Liver (tissue), 9 donors: ENCODE measurements around the gene UNC5B. TPM values are rescaled to one million over a fixed set of nuclear protein-coding genes. Genes with fewer than 3 reads are reported as not detected.

Experiments used
- DNase-seq: peaks from one replicate; pipeline ENCODE4 v3.0.0-alpha.2; 2017; ENCODE audit warnings: low spot score
- H3K27ac ChIP-seq, 2 donors: one replicate each; pipeline ENCODE4 v1.7.0; 2013; ENCODE audit warnings: inconsistent platforms in 2 of 2, low read length in 2 of 2, control low read depth in 1 of 2, low read depth in 1 of 2, mild to moderate bottlenecking in 1 of 2
- H3K27me3 ChIP-seq, 4 donors: one replicate each; pipeline versions ENCODE4 v1.6.1 to v1.7.0; 2013; ENCODE audit warnings: low read length in 3 of 4, inconsistent platforms in 1 of 4, mild to moderate bottlenecking in 1 of 4, moderate library complexity in 1 of 4; ENCODE audit not compliant: control insufficient read depth in 4 of 4, insufficient read depth in 4 of 4
- H3K36me3 ChIP-seq, 4 donors: one replicate each; pipeline versions ENCODE4 v1.6.1 to v1.7.0; 2013; ENCODE audit warnings: low read length in 3 of 4, mild to moderate bottlenecking in 3 of 4, low read depth in 1 of 4, moderate library complexity in 1 of 4; ENCODE audit not compliant: control insufficient read depth in 4 of 4, insufficient read depth in 3 of 4
- H3K4me1 ChIP-seq, 4 donors: one replicate each; pipeline versions ENCODE4 v1.6.1 to v1.7.0; 2013; ENCODE audit warnings: low read length in 3 of 4, mild to moderate bottlenecking in 3 of 4, moderate library complexity in 1 of 4; ENCODE audit not compliant: control insufficient read depth in 4 of 4, insufficient read depth in 4 of 4
- H3K4me3 ChIP-seq, 3 donors: one replicate each; pipeline versions ENCODE4 v1.6.1 to v1.7.0; 2013; ENCODE audit warnings: low read length in 3 of 3, control low read depth in 1 of 3, low read depth in 1 of 3, mild to moderate bottlenecking in 1 of 3
- H3K9ac ChIP-seq, 2 donors: one replicate each; pipeline ENCODE4 v1.7.0; 2013; ENCODE audit warnings: low read length in 2 of 2, mild to moderate bottlenecking in 2 of 2, moderate library complexity in 2 of 2, control low read depth in 1 of 2, low read depth in 1 of 2
- H3K9me3 ChIP-seq, 4 donors: one replicate each; pipeline versions ENCODE4 v1.6.1 to v1.7.0; 2013; ENCODE audit warnings: low read length in 3 of 4; ENCODE audit not compliant: control insufficient read depth in 4 of 4
- EGR1 ChIP-seq, 2 donors: IDR thresholded peaks; 2 replicates each; pipeline ENCODE4 v1.6.1; 2016 to 2018; ENCODE audit warnings: antibody characterized with exemption in 2 of 2, low read depth in 2 of 2
- FOXA1 ChIP-seq: IDR thresholded peaks from 2 replicates; pipeline ENCODE4 v1.6.1; 2016; ENCODE audit warnings: antibody characterized with exemption
- GABPA ChIP-seq, 2 donors: IDR thresholded peaks in 1 of 2; conservative IDR thresholded peaks in 1 of 2; 2 replicates each; pipeline ENCODE4 v1.6.1; 2016; ENCODE audit warnings: antibody characterized with exemption in 2 of 2, mild to moderate bottlenecking in 1 of 2, moderate library complexity in 1 of 2
- HNF4A ChIP-seq, 2 donors: conservative IDR thresholded peaks; 2 replicates each; pipeline ENCODE4 v1.6.1; 2016; ENCODE audit warnings: antibody characterized with exemption in 2 of 2, mild to moderate bottlenecking in 2 of 2
- HNF4G ChIP-seq: IDR thresholded peaks from 2 replicates; pipeline ENCODE4 v1.6.1; 2016; ENCODE audit warnings: antibody characterized with exemption
- JUND ChIP-seq, 2 donors: IDR thresholded peaks; 2 replicates each; pipeline ENCODE4 v1.6.1; 2016; ENCODE audit warnings: antibody characterized with exemption in 2 of 2
- NR2F2 ChIP-seq: IDR thresholded peaks from 2 replicates; pipeline ENCODE4 v1.6.1; 2016; ENCODE audit warnings: antibody characterized with exemption
- RXRA ChIP-seq, 2 donors: IDR thresholded peaks; 2 replicates each; pipeline ENCODE4 v1.6.1; 2017 to 2018; ENCODE audit warnings: antibody characterized with exemption in 2 of 2, mild to moderate bottlenecking in 1 of 2
- YY1 ChIP-seq: IDR thresholded peaks from 2 replicates; pipeline ENCODE4 v1.6.1; 2016; ENCODE audit warnings: antibody characterized with exemption, mild to moderate bottlenecking
- WGBS: extraction: QIAGEN DNeasy Blood & Tissue Kit; methylation state at CpG from one replicate; pipeline ENCODE4 v1.1.7; 2013; 5-methylcytosine and 5-hydroxymethylcytosine counted together
- polyA plus RNA-seq, 2 donors: library from polyadenylated mRNA; stranded (reverse) in 1 of 2; unstranded in 1 of 2; fragments of 200-250 nt in 1 of 2; fragments of >200 nt in 1 of 2; fragmentation: Nextera tagmentation in 1 of 2; extraction: Ambion mirVana in 1 of 2; gene quantifications; one replicate each; pipeline versions ENCODE4 v1.2.1 to v1.2.3, GENCODE V29; 2013 to 2015
- total RNA-seq, 2 donors: library from RNA; depleted of rRNA; stranded (reverse); fragments of >200 nt; gene quantifications; one replicate each; pipeline ENCODE4 v1.2.3, GENCODE V29; 2014
- TF ChIP-seq, protein P1 (sequence below): IDR thresholded peaks from 2 replicates; pipeline ENCODE4 v1.6.1; 2016; ENCODE audit warnings: antibody characterized with exemption
- TF ChIP-seq, protein P2 (sequence below): IDR thresholded peaks from 2 replicates; pipeline ENCODE4 v1.6.1; 2016; ENCODE audit warnings: antibody characterized with exemption
- TF ChIP-seq, protein P3 (sequence below): fragments of 150-350 bp; IDR thresholded peaks from 2 replicates; pipeline ENCODE4 v1.5.1; 2017; ENCODE audit warnings: improper control_type of control experiment, low read depth, low read length; ENCODE audit not compliant: missing input control
- TF ChIP-seq, protein P4 (sequence below): IDR thresholded peaks from 2 replicates; pipeline ENCODE4 v1.6.1; 2016; ENCODE audit warnings: antibody characterized with exemption
- TF ChIP-seq, protein P5 (sequence below): IDR thresholded peaks from 2 replicates; pipeline ENCODE4 v1.6.1; 2016; ENCODE audit warnings: antibody characterized with exemption, mild to moderate bottlenecking
- donor health status: healthy.
- donor health status: healthy.
- donor health status: healthy.
- donor health status: healthy.
- donor health status: healthy.

Gene UNC5B
- total and polyA plus RNA-seq, 4 donors: 0.56 to 1.8 (median 1.3) TPM

DNA sequence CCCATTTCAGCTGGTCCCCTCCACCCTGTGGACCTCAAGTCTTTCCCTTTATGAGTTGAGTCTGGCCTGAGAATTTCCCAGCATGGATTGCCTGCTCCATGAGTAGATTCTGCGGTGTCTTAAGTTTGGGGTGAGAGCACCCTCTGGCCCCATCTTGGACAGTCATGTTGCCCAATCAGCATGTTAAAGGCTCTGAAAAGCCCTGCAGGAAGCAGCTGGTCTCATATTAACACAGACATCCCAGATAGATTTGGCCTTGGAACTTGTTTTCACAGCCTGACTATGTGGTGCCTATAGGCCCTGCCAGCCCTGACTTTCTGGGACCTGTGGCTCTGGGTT, 91.2 kb downstream of the UNC5B start:
- peaks cover 6 to 20% (median 15%) of the 10 kb centered on the region in 4 donors for H3K4me1 ChIP-seq
- WGBS: 46% methylated on average over 1 of the region's 1 CpG
- H3K27ac ChIP-seq: no peak overlapping the region
- TF ChIP-seq, protein P1, sequence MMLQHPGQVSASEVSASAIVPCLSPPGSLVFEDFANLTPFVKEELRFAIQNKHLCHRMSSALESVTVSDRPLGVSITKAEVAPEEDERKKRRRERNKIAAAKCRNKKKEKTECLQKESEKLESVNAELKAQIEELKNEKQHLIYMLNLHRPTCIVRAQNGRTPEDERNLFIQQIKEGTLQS: no peak
- TF ChIP-seq RXRA (IDR thresholded peaks at IDR 0.05) (no peak), YY1 (no peak)
- TF ChIP-seq, protein P2, sequence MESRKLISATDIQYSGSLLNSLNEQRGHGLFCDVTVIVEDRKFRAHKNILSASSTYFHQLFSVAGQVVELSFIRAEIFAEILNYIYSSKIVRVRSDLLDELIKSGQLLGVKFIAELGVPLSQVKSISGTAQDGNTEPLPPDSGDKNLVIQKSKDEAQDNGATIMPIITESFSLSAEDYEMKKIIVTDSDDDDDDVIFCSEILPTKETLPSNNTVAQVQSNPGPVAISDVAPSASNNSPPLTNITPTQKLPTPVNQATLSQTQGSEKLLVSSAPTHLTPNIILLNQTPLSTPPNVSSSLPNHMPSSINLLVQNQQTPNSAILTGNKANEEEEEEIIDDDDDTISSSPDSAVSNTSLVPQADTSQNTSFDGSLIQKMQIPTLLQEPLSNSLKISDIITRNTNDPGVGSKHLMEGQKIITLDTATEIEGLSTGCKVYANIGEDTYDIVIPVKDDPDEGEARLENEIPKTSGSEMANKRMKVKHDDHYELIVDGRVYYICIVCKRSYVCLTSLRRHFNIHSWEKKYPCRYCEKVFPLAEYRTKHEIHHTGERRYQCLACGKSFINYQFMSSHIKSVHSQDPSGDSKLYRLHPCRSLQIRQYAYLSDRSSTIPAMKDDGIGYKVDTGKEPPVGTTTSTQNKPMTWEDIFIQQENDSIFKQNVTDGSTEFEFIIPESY: no peak
- H3K27me3 ChIP-seq: no peaks in the 10 kb centered on the region
- H3K4me3 ChIP-seq: no peak overlapping the region
- DNase-seq: no peak
- H3K9me3 ChIP-seq: no peaks in the 10 kb centered on the region
- H3K9ac ChIP-seq: no peak overlapping the region
- H3K36me3 ChIP-seq: no peaks in the 10 kb centered on the region

DNA sequence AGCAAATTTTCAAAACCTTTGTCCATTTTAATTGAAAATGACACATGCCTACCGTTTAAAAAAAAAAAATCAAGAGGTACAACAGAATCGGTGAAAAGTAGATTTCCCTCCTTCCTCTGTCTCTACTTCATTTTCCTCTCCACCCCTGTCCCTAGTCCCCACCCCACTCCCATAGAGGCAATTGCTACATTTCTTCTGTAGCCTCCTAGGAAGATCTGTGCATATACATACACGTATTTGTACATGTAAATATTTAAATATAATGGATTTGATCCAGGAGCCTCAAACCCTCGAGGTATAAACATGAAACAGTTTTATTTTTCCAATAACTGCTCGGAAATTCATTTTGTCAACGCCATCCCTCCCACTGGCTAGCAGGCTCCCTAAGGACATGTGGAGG, 92.5 kb downstream of the UNC5B start:
- H3K36me3 ChIP-seq: no peaks in the 10 kb centered on the region
- TF ChIP-seq RXRA (IDR thresholded peaks at IDR 0.05) (no peak), JUND (IDR thresholded peaks at IDR 0.05) (no peak), EGR1 (IDR thresholded peaks at IDR 0.05; ENCODE audit: low read depth in 2 of 2) (no peak), GABPA (IDR thresholded peaks at IDR 0.05 in 1 of 2, conservative IDR thresholded peaks at IDR 0.05 in 1 of 2) (no peak), NR2F2 (no peak), HNF4G (no peak), HNF4A (conservative IDR thresholded peaks at IDR 0.05) (no peak), FOXA1 (no peak), YY1 (no peak)
- TF ChIP-seq, protein P3, sequence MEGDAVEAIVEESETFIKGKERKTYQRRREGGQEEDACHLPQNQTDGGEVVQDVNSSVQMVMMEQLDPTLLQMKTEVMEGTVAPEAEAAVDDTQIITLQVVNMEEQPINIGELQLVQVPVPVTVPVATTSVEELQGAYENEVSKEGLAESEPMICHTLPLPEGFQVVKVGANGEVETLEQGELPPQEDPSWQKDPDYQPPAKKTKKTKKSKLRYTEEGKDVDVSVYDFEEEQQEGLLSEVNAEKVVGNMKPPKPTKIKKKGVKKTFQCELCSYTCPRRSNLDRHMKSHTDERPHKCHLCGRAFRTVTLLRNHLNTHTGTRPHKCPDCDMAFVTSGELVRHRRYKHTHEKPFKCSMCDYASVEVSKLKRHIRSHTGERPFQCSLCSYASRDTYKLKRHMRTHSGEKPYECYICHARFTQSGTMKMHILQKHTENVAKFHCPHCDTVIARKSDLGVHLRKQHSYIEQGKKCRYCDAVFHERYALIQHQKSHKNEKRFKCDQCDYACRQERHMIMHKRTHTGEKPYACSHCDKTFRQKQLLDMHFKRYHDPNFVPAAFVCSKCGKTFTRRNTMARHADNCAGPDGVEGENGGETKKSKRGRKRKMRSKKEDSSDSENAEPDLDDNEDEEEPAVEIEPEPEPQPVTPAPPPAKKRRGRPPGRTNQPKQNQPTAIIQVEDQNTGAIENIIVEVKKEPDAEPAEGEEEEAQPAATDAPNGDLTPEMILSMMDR: no peak
- TF ChIP-seq, protein P4, sequence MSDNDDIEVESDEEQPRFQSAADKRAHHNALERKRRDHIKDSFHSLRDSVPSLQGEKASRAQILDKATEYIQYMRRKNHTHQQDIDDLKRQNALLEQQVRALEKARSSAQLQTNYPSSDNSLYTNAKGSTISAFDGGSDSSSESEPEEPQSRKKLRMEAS: no peak
- TF ChIP-seq, protein P5, sequence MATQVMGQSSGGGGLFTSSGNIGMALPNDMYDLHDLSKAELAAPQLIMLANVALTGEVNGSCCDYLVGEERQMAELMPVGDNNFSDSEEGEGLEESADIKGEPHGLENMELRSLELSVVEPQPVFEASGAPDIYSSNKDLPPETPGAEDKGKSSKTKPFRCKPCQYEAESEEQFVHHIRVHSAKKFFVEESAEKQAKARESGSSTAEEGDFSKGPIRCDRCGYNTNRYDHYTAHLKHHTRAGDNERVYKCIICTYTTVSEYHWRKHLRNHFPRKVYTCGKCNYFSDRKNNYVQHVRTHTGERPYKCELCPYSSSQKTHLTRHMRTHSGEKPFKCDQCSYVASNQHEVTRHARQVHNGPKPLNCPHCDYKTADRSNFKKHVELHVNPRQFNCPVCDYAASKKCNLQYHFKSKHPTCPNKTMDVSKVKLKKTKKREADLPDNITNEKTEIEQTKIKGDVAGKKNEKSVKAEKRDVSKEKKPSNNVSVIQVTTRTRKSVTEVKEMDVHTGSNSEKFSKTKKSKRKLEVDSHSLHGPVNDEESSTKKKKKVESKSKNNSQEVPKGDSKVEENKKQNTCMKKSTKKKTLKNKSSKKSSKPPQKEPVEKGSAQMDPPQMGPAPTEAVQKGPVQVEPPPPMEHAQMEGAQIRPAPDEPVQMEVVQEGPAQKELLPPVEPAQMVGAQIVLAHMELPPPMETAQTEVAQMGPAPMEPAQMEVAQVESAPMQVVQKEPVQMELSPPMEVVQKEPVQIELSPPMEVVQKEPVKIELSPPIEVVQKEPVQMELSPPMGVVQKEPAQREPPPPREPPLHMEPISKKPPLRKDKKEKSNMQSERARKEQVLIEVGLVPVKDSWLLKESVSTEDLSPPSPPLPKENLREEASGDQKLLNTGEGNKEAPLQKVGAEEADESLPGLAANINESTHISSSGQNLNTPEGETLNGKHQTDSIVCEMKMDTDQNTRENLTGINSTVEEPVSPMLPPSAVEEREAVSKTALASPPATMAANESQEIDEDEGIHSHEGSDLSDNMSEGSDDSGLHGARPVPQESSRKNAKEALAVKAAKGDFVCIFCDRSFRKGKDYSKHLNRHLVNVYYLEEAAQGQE: no peak
- TF ChIP-seq, protein P1: no peak
- no peaks in the 10 kb centered on the region for H3K27me3 ChIP-seq
- no peak for DNase-seq
- H3K4me1 ChIP-seq: peaks cover 6 to 25% (median 18%) of the 10 kb centered on the region in 4 donors
- H3K27ac ChIP-seq: no peak overlapping the region
- no peak overlapping the region for H3K9ac ChIP-seq
- H3K9me3 ChIP-seq: no peaks in the 10 kb centered on the region
- 81% methylated on average over 6 of the region's 6 CpGs for WGBS
- H3K4me3 ChIP-seq: no peak overlapping the region
